HCT116 (cell line): ENCODE data around the gene MTOR. TPM values are rescaled to one million over a fixed set of nuclear protein-coding genes. Genes with fewer than 3 reads are reported as not detected.

Experiments used
- ATAC-seq: fragments of 200-7000 bp; cut with Tn5 transposase; 2 replicates; pipeline ENCODE4 v1.9.1; 2020; ENCODE audit warnings: mild to moderate bottlenecking, moderate library complexity
- BruUV-seq: library from RNA; stranded (reverse); fragments of 400-500 nt; replicated peaks from 2 replicates; lab custom pipeline; 2021; lab: Mats Ljungman, UMichigan
- CTCF ChIA-PET: fragments of 300-600 bp; sonication (Branson Sonifier 250); formaldehyde crosslinking; loops from one replicate; lab custom pipeline; 2021; ENCODE audit warnings: antibody characterized with exemption; lab: Charles Lee
- POLR2A ChIA-PET: fragments of 300-600, 350-600 bp; sonication (Branson Sonifier 250); formaldehyde crosslinking; loops from one replicate; lab custom pipeline; 2021; ENCODE audit warnings: antibody characterized with exemption; lab: Charles Lee
- RAD21 ChIA-PET, 2 experiments: fragments of 300-600 bp; sonication (Branson Sonifier 250); formaldehyde crosslinking; loops; one replicate each; lab custom pipeline; 2023; ENCODE audit warnings: low total read pairs in 2 of 2; ENCODE audit not compliant: uncharacterized antibody in 2 of 2, unreplicated experiment in 2 of 2, low non-redundant PET in 1 of 2; lab: Charles Lee
- DNase-seq: peaks from one replicate; pipeline ENCODE4 v3.0.0-alpha.2; 2010; ENCODE audit warnings: low read depth, low spot score
- H2AFZ ChIP-seq: fragments of 200-600 bp; shearing (Covaris generic), sonication (generic); 2 replicates; pipeline ENCODE4 v1.6.1; 2017; ENCODE audit warnings: low read depth, mixed run types, mixed read lengths, antibody characterized with exemption, low read length; ENCODE audit not compliant: poor library complexity, severe bottlenecking
- H3K27ac ChIP-seq: 2 replicates; pipeline ENCODE4 v1.5.1; 2012; ENCODE audit warnings: low read depth, low read length
- H3K27me3 ChIP-seq: fragments of 200-600 bp; sonication (generic); 2 replicates; pipeline ENCODE4 v1.6.1; 2016; ENCODE audit warnings: mixed run types, low read length, mixed read lengths; ENCODE audit not compliant: insufficient read depth
- H3K36me3 ChIP-seq, 2 experiments: fragments of 200-500 bp in 1 of 2; fragments of 200-600 bp in 1 of 2; sonication (Bioruptor generic) in 1 of 2; sonication (generic) in 1 of 2; 2 replicates each; pipeline versions ENCODE4 v1.5.1 to v1.6.1; 2014 to 2016; ENCODE audit warnings: low read length in 2 of 2, inconsistent platforms in 1 of 2, mixed read lengths in 1 of 2, mixed run types in 1 of 2; ENCODE audit not compliant: insufficient read depth in 2 of 2, control insufficient read depth in 1 of 2
- H3K4me1 ChIP-seq, 2 experiments: fragments of 200-600 bp in 1 of 2; sonication (generic) in 1 of 2; 2 replicates each; pipeline versions ENCODE4 v1.5.1 to v1.6.1; 2012 to 2017; ENCODE audit warnings: low read length in 2 of 2, inconsistent platforms in 1 of 2, mild to moderate bottlenecking in 1 of 2, mixed read lengths in 1 of 2, mixed run types in 1 of 2, moderate library complexity in 1 of 2; ENCODE audit not compliant: insufficient read depth in 2 of 2, control insufficient read depth in 1 of 2
- H3K4me2 ChIP-seq: fragments of 200-600 bp; sonication (generic); 2 replicates; pipeline ENCODE4 v1.6.1; 2017; ENCODE audit warnings: mixed run types, low read length, mixed read lengths
- H3K4me3 ChIP-seq, 2 experiments: fragments of 200-600 bp in 1 of 2; sonication (generic) in 1 of 2; replicated peaks in 1 of 2; 2 replicates each; pipeline ENCODE4 v1.5.1; 2011 to 2016; ENCODE audit warnings: low read length in 2 of 2, control low read depth in 1 of 2, low read depth in 1 of 2, mild to moderate bottlenecking in 1 of 2, mixed read lengths in 1 of 2, mixed run types in 1 of 2
- H3K79me2 ChIP-seq: fragments of 200-600 bp; sonication (generic); 2 replicates; pipeline ENCODE4 v1.6.1; 2017; ENCODE audit warnings: mild to moderate bottlenecking, mixed run types, low read length, moderate library complexity, mixed read lengths; ENCODE audit not compliant: insufficient read depth
- H3K9ac ChIP-seq: fragments of 200-600 bp; sonication (generic); 2 replicates; pipeline ENCODE4 v1.6.1; 2016; ENCODE audit warnings: low read length, mixed read lengths
- H3K9me2 ChIP-seq: fragments of 200-600 bp; sonication (generic), shearing (Covaris generic); 2 replicates; pipeline ENCODE4 v1.6.1; 2017; ENCODE audit warnings: mixed run types, mild to moderate bottlenecking, moderate library complexity; ENCODE audit not compliant: insufficient read depth
- H3K9me3 ChIP-seq, 2 experiments: fragments of 200-500 bp in 1 of 2; fragments of 200-600 bp in 1 of 2; sonication (Bioruptor generic) in 1 of 2; sonication (generic) in 1 of 2; 2 replicates each; pipeline ENCODE4 v1.6.1; 2014 to 2017; ENCODE audit warnings: low read length in 2 of 2, mixed read lengths in 2 of 2, inconsistent platforms in 1 of 2, low read depth in 1 of 2, mild to moderate bottlenecking in 1 of 2, mixed run types in 1 of 2, moderate library complexity in 1 of 2; ENCODE audit not compliant: control insufficient read depth in 1 of 2, insufficient read depth in 1 of 2
- H4K20me1 ChIP-seq: fragments of 200-600 bp; sonication (generic), shearing (Covaris generic); 2 replicates; pipeline ENCODE4 v1.6.1; 2017; ENCODE audit warnings: mixed run types, mild to moderate bottlenecking, moderate library complexity; ENCODE audit not compliant: insufficient read depth
- FOSL1 ChIP-seq: IDR thresholded peaks from 2 replicates; pipeline ENCODE4 v1.6.1; 2012; ENCODE audit warnings: low read depth
- POLR2A ChIP-seq: IDR thresholded peaks from 2 replicates; pipeline ENCODE4 v1.7.0; 2011; ENCODE audit warnings: borderline replicate concordance; ENCODE audit not compliant: insufficient read depth, insufficient read length; ENCODE audit errors: extremely low read depth
- RAD21 ChIP-seq: IDR thresholded peaks from 2 replicates; pipeline ENCODE4 v1.6.1; 2012; ENCODE audit warnings: low read depth, mild to moderate bottlenecking
- intact Hi-C: fragments of 100-400 bp; cut with micrococcal nuclease; formaldehyde crosslinking; loops from 2 replicates; pipeline ENCODE4 v1.10.0; 2022
- total RNA-seq: library from RNA; stranded (reverse); gene quantifications from one replicate; pipeline ENCODE4 v1.2.1, GENCODE V29; 2021; ENCODE audit not compliant: unreplicated experiment
- TF ChIP-seq, protein P1 (sequence below), 3 experiments: fragments of 200-600 bp in 1 of 3; sonication (generic) in 1 of 3; IDR thresholded peaks in 2 of 3; conservative IDR thresholded peaks in 1 of 3; 2 replicates each; pipeline ENCODE4 v1.5.1; 2012 to 2017; ENCODE audit warnings: low read depth in 2 of 3, low read length in 2 of 3, antibody characterized with exemption in 1 of 3, borderline replicate concordance in 1 of 3, control low read depth in 1 of 3, mild to moderate bottlenecking in 1 of 3, mixed read lengths in 1 of 3, mixed run types in 1 of 3, moderate library complexity in 1 of 3; ENCODE audit not compliant: insufficient read depth in 1 of 3

MTOR gene
- total RNA-seq, 1 experiment from 2014 or later, result 42.2 TPM

DNA sequence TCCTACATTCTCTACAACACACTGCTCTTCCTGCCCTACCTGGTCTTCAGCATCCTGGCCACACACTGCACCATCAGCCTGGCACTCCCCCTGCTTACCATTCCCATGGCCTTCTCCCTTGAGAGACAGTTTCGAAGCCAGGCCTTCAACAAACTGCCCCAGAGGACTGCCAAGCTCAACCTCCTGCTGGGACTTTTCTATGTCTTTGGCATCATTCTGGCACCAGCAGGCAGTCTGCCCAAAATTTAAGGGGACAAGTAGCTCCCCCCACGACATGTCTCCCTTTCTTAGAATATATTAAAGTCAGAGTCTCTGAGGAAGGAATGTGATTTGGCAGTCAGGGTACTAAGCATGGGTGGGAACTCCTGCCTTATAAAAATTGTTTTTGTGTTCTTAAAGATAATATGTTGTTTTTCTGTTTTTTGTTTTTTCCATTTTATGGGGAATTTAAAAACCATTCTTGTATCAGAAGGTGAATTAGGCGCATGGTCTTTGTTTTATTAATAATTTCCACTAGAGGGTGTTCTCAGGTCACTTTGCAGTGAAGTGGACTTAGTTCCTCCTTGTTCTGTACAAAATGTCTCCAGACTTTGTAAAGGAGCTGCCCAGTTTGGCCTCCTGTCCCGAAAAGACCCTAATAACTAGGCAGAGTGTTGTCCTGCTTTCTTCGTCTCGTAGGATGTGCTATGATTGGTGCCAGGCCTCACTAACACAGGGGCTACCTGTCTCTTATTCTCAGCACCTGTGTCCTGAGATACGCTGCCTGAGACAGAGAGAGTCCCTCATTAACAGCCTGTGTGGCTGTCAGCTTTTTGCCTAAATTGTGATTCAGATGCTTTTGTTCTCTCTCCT is 23.8 kb upstream of the MTOR start:
- intact Hi-C loops, result loop anchor here (2.0 kb wide), 1 partner anchor 357 kb away; no protein-coding TSS in a partner anchor

More for the DNA sequence above, 23.8 kb upstream of the MTOR start:
- no peak overlapping the region for H2AFZ ChIP-seq
- CTCF ChIA-PET, result interaction anchor here (1.3 kb wide), 1 partner anchor 14 kb away, joined by 6 read pairs; the partner anchor contains the start of gene UBIAD1
- H3K27ac ChIP-seq, result no peak overlapping the region
- H3K79me2 ChIP-seq, result peaks cover 29% of the 10 kb centered on the region
- TF ChIP-seq RAD21 (peak; percentile 52), POLR2A (no peak), FOSL1 (no peak)
- TF ChIP-seq, protein P1, sequence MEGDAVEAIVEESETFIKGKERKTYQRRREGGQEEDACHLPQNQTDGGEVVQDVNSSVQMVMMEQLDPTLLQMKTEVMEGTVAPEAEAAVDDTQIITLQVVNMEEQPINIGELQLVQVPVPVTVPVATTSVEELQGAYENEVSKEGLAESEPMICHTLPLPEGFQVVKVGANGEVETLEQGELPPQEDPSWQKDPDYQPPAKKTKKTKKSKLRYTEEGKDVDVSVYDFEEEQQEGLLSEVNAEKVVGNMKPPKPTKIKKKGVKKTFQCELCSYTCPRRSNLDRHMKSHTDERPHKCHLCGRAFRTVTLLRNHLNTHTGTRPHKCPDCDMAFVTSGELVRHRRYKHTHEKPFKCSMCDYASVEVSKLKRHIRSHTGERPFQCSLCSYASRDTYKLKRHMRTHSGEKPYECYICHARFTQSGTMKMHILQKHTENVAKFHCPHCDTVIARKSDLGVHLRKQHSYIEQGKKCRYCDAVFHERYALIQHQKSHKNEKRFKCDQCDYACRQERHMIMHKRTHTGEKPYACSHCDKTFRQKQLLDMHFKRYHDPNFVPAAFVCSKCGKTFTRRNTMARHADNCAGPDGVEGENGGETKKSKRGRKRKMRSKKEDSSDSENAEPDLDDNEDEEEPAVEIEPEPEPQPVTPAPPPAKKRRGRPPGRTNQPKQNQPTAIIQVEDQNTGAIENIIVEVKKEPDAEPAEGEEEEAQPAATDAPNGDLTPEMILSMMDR (IDR thresholded peaks at IDR 0.05 in 2 of 3, conservative IDR thresholded peaks at IDR 0.05 in 1 of 3; ENCODE audit: borderline replicate concordance in 1 of 3, insufficient read depth in 1 of 3, low read depth in 2 of 3, low read length in 2 of 3), result peak; percentile 12 to 45 (median 37); a peak in 4 of 6 replicates
- H3K4me1 ChIP-seq, result no peaks in the 10 kb centered on the region
- TSS peak; percentile 6 for BruUV-seq
- H3K9ac ChIP-seq, result no peak overlapping the region
- H4K20me1 ChIP-seq, result no peaks in the 10 kb centered on the region
- H3K4me2 ChIP-seq, result no peak overlapping the region
- H3K9me2 ChIP-seq, result no peaks in the 10 kb centered on the region
- DNase-seq, result no peak
- H3K4me3 ChIP-seq, result no peak overlapping the region
- H3K9me3 ChIP-seq, result peaks cover 0 to 3% of the 10 kb centered on the region in 2 experiments; a peak in 1 of 4 replicates
- RAD21 ChIA-PET, result no interaction called here
- H3K27me3 ChIP-seq, result no peaks in the 10 kb centered on the region
- POLR2A ChIA-PET, result no interaction called here
- H3K36me3 ChIP-seq, result peaks cover 0 to 5% of the 10 kb centered on the region in 2 experiments; a peak in 1 of 4 replicates
- ATAC-seq, result peak; percentile 59
